GM19468 (cell line): ENCODE data around the gene CEPT1.

ENCODE experiments used
- ATAC-seq: cut with Tn5 transposase; IDR thresholded peaks from one replicate; pipeline ENCODE4 v1.9.1; 2021; ENCODE audit warnings: mild to moderate bottlenecking, moderate library complexity, moderate number of reproducible peaks; ENCODE audit not compliant: unreplicated experiment; ENCODE audit errors: extremely low read depth

Gene CEPT1

GRCh38 chr1:111145963-111146768 is 6.1 kb downstream of the CEPT1 start:
- ATAC-seq, result no peak

DNA sequence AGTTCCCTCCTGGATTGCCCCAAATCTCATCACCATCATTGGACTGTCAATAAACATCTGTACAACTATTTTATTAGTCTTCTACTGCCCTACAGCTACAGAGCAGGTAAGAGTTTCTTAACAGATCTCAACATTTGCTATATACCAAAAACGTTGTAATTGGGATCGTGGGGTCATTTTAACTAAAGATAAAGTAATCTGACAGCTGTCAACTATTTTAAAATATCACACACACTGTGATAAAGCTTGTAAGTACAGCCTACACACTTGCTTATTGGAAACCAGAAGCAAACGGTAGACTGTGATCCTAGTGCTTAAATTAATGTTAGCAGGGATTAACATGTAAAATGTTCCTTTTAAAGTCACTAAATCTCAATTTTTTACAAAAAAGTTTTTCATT is 7.9 kb downstream of the CEPT1 start:
- no peak for ATAC-seq

- no peak for ATAC-seq
These were observed 8.4 kb downstream of the CEPT1 start for GRCh38 chr1:111148376-111148881.

DNA sequence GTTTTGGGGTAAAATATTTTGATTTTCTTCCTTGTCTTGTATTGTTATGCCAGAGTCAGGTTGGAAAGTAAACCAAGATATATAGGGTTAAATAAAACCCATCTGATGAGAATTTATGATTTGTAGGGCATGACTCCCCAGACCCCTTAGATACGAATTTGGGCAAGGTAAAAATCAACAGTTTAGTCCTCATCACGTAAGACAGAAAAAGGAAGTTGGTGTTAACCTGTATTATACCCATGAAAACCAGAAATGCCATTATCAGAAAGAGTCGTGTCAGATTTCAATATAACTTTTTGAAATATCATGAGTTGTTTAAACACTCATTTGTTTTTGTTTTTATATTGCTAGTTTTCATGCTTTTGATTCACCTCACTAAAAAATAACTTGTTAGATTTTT is 11.8 kb downstream of the CEPT1 start:
- ATAC-seq, result no peak

- ATAC-seq, result no peak
These were observed 14.3 kb downstream of the CEPT1 start for GRCh38 chr1:111154021-111154999.

DNA sequence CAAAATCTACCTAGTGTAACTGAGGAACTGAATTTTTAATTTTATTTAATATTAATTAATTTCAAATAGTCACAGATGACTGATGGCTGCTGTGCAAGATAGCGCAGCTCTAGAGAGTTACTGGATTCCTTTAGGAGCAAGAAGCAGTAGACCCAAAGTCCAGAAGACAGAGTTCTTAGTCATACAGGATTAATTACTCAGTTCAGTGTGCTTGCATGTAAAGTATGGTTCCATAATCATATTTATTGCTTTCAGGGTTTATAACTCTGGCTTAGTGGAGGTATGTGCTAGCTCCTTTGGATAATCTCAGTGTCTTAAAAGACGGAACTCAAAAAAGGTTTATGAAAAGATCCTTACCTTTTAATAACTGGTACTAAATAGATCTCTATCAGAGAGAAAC is 17.4 kb downstream of the CEPT1 start:
- ATAC-seq, result no peak

- no peak for ATAC-seq
These were observed 21.9 kb downstream of the CEPT1 start for GRCh38 chr1:111161843-111162487.

DNA sequence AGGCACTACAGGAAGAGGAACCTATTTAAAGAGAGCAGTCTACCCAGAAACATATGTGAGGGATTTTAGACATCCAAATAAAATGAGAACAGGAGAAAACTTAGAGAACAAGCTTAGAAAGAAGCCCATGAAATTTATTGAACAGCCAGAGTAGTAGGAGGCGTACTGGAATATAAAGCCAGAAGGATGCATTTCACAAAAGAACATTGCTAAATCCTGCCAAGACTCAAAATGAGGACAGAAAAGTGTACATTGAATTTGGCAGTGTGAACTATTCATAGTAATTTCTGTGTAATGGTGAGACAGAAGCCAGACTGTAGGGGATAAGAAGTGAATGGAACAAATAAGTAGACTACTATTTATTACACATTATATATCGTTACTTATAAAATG is 22.5 kb downstream of the CEPT1 start:
- ATAC-seq, result no peak

- no peak for ATAC-seq
These were observed 23.3 kb downstream of the CEPT1 start for GRCh38 chr1:111163363-111163762.

DNA sequence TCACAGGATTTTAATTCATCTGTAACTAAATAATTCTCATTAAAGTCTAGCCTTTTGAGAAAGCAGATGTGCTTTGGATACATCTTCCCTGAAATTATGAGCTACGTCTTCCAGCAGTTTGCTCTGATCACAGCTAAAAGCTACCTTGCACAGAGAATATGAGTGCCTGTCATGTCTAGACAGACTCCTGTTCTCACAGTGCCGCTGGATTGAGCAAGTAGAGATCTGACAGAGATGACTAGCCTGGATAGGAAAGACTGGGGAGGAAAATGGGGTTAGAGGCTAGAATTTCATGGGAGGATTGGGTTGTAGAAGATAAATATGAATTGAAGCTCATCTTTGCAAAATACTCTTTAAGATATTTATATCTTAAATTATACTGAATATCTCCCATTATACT is 24.1 kb downstream of the CEPT1 start:
- ATAC-seq, result no peak

GRCh38 chr1:111172463-111172862 is 32.4 kb downstream of the CEPT1 start:
- no peak for ATAC-seq

DNA sequence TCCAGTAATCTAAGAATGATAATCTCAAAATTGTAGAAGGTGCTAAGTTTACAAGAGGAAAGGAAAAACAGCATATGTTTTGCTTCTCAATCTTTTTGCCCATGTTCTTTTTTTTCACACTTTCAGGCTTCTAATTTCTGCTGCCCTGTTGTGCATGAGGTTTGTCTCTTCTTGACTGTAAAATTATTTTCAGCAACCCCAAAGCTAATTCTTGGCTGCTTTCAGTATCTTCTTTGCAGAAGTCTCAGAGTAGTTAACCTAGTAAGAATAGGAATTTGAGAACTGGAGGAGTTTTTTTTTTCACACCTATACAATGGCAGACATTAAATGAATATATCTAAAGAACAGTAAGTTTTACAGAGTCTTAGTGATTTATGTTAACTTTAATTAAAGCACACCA is 34.0 kb downstream of the CEPT1 start:
- ATAC-seq, result no peak

DNA sequence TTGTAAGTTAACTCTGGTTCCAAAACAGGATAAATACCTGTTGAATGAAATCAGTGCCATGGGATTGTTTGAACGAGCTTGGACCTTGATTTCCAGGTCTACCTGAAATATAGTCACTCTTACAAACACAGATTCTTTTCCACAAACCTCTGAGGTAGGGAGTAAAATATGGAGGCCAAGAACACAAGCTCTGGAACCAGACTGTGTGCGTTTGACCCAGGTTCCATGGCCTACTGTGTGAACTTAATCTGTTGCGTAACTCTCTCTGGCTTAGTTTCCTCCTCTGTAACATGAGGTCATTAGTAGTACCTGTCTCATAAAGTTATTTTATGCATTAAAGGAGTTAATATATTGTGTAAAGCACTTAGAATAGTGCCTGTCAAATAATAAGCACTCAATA is 35.3 kb downstream of the CEPT1 start:
- no peak for ATAC-seq

GRCh38 chr1:111176678-111177077 is 36.7 kb downstream of the CEPT1 start:
- no peak for ATAC-seq

DNA sequence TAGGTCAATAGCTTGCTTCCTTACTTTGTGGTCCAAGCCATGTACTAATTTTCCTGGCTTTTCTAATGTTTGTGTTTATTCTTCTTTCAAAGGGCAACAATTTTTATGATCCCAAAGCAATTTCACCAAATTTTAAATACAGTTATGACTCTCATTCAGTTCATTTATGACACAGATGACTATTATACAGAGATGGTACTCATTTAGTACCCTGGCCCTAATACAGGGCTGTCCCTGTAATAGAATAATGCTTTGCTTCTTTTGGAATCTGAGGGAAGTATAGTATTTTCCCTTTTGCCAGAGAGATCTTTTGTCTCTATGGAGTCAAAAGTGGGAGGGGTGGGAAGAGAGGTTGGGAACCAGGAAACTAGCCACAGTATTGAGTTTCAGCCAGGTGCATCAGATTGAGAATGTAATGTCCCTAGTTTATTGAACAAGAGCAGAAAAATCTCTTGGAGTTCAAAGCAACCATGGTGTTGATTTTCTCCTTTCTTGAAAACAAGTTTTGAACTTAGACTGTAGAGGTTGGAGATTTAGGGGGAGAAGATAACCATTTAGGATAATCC is 40.0 kb downstream of the CEPT1 start:
- ATAC-seq, result no peak

DNA sequence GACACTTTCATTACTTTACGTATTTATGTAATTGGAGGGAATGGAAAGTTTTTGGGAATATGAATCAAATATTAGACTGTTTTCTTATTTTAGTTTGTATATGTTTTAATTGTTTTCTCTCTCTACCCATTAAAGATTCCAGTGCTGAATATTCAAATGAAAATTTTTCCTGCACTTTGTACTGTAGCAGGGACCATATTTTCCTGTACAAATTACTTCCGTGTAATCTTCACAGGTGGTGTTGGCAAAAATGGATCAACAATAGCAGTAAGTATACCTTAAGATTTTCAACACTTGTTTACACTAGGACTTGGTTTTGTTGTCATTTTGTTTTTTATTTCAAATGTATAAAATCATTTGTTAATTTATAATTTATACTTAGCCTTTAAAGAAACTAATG is 42.0 kb downstream of the CEPT1 start:
- no peak for ATAC-seq

GRCh38 chr1:111183308-111184069 is 43.5 kb downstream of the CEPT1 start:
- no peak for ATAC-seq

DNA sequence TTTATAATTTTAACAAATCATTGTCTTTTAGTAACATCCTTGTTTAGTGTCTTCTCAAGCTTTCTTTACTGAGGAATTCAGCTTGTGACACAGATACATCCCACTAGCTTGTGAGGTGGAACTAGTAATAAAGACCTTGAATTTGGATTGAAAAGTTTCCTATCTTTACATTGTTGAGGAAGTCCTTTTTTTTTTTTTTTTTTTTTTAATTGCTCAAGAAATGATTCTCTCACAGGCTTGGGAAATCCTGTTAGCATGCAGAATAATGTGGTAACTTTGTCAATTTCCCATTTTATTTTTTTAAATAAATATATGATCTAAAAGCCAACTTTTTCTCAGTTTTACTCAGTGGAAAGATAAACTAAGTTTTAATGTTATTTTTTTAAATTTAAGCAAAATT is 44.6 kb downstream of the CEPT1 start:
- ATAC-seq, result no peak

DNA sequence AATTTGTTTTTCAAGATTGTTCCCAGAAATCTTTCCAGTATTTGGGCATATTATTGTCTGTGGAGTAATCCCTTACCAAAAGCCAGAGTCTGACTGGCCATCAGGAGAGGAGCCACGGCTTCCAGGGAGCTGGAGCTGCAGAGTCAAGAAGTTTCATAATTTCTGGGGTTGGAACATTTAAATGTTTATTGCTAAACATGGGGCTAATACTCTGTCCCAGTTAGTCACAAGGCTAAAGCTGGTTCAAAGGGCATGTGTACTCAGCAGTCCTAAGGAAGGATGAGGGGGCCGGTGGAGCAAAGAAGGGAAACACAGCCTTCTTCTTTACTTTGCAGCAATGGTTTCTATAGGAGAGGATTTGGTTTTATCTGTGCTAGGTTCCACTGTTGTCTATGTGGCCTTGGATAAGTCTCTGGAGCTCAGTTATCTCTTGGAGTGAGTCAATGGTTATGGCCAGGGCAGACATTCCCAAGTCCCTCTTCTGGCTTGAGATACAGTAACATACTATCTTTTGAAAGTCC is 51.0 kb downstream of the CEPT1 start:
- no peak for ATAC-seq
